Measurements from ENCODE around the gene TTC39C.
A peak's percentile ranks its signal among the peaks of the same experiment; 100 is the strongest.

Gene TTC39C

GRCh38 chr18:24089515-24090337 is 75.2 kb downstream of the TTC39C start:
- DNase-seq, result no peak

GRCh38 chr18:24090876-24091275 is 76.3 kb downstream of the TTC39C start:
- DNase-seq, result no peak

- no peak for DNase-seq
These were observed 80.0 kb downstream of the TTC39C start for GRCh38 chr18:24094561-24094960.

GRCh38 chr18:24095976-24096375 is 81.4 kb downstream of the TTC39C start:
- DNase-seq, result no peak

GRCh38 chr18:24103320-24104021 is 88.9 kb downstream of the TTC39C start:
- no peak for DNase-seq

GRCh38 chr18:24104486-24104885 is 89.9 kb downstream of the TTC39C start:
- DNase-seq, result no peak

GRCh38 chr18:24108641-24109040 is 94.1 kb downstream of the TTC39C start:
- DNase-seq, result no peak

- DNase-seq, result no peak
These were observed 97.4 kb downstream of the TTC39C start for GRCh38 chr18:24111936-24112335.

- DNase-seq, result no peak
These were observed 97.9 kb downstream of the TTC39C start for GRCh38 chr18:24112464-24112863.

GRCh38 chr18:24112874-24113615 is 98.5 kb downstream of the TTC39C start:
- no peak for DNase-seq

GRCh38 chr18:24114924-24115549 is 100.5 kb downstream of the TTC39C start:
- DNase-seq, result no peak

- DNase-seq, result peak; percentile 58
These were observed 101.1 kb downstream of the TTC39C start for GRCh38 chr18:24115628-24116027.

- DNase-seq, result peak; percentile 84
These were observed 104.4 kb downstream of the TTC39C start for GRCh38 chr18:24118750-24119577.

- DNase-seq, result no peak
These were observed 106.1 kb downstream of the TTC39C start for GRCh38 chr18:24120676-24121075.

- no peak for DNase-seq
These were observed 107.1 kb downstream of the TTC39C start for GRCh38 chr18:24121625-24122024.

- no peak for DNase-seq
These were observed 111.8 kb downstream of the TTC39C start for GRCh38 chr18:24126155-24126961.

GRCh38 chr18:24127735-24128134 is 113.2 kb downstream of the TTC39C start:
- peak; percentile 26 for DNase-seq

GRCh38 chr18:24128700-24129099 is 114.1 kb downstream of the TTC39C start:
- no peak for DNase-seq

- no peak for DNase-seq
These were observed 115.9 kb downstream of the TTC39C start for GRCh38 chr18:24130494-24130893.

GRCh38 chr18:24136967-24137373 is 122.4 kb downstream of the TTC39C start:
- no peak for DNase-seq

- no peak for DNase-seq
These were observed 123.8 kb downstream of the TTC39C start for GRCh38 chr18:24138409-24138788.

All from OCI-M1 (cell line).